ENCODE measurements around the gene DDX18. TPM values are rescaled to one million over a fixed set of nuclear protein-coding genes. Genes with fewer than 3 reads are reported as not detected.

DDX18 gene
- total RNA-seq, 1 experiment from 2014 or later, result 121 TPM

DNA sequence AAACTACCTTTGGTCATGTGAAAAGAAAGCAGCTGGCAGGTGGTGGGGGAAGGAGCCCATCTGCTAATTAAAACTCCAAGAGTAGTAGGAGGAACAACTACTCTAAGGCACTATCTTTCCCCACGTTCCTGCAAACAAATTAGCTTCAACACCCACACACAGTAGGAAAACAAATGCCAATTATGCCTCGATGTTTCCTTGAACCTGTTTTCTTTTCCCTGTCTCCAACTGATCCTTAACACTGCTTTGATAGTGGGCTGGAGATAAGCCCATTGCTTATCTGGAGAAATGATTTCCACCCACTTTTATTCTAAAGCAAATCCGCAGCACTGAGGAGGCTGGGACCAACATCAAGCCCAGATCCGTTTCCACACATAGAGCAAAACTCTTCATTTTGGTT is 36.0 kb downstream of the DDX18 start:
- Histone ChIP-seq H3K4me1 (ENCODE audit: insufficient read depth, low read length, poor library complexity, severe bottlenecking) (no peaks in the 10 kb centered on the region), H3K9me3 (ENCODE audit: low read depth, low read length, poor library complexity, severe bottlenecking) (no peaks in the 10 kb centered on the region), H3K27ac (ENCODE audit: low read depth, low read length, poor library complexity, severe bottlenecking) (no peak overlapping the region), H3K27me3 (replicated peaks; ENCODE audit: insufficient read depth, low read depth, low read length, poor library complexity) (peaks cover 37% of the 10 kb centered on the region), H3K36me3 (ENCODE audit: insufficient read depth, low read length, poor library complexity, severe bottlenecking) (no peaks in the 10 kb centered on the region), H3K4me3 (ENCODE audit: low read depth, low read length, poor library complexity, severe bottlenecking) (no peak overlapping the region)
- no TSS peak for BruUV-seq (replicated peaks)
- DNase-seq (ENCODE audit: low spot score), result no peak
- POLR2A ChIA-PET (ENCODE audit: low non-redundant PET), result no interaction called here
- CTCF ChIA-PET, result no interaction called here
- TF ChIP-seq, protein P1, sequence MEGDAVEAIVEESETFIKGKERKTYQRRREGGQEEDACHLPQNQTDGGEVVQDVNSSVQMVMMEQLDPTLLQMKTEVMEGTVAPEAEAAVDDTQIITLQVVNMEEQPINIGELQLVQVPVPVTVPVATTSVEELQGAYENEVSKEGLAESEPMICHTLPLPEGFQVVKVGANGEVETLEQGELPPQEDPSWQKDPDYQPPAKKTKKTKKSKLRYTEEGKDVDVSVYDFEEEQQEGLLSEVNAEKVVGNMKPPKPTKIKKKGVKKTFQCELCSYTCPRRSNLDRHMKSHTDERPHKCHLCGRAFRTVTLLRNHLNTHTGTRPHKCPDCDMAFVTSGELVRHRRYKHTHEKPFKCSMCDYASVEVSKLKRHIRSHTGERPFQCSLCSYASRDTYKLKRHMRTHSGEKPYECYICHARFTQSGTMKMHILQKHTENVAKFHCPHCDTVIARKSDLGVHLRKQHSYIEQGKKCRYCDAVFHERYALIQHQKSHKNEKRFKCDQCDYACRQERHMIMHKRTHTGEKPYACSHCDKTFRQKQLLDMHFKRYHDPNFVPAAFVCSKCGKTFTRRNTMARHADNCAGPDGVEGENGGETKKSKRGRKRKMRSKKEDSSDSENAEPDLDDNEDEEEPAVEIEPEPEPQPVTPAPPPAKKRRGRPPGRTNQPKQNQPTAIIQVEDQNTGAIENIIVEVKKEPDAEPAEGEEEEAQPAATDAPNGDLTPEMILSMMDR (conservative IDR thresholded peaks at IDR 0.05; ENCODE audit: low read depth, low read length), result no peak
- no peak for TF ChIP-seq EZH2 (IDR thresholded peaks at IDR 0.05; ENCODE audit: borderline replicate concordance, low read depth, low read length, poor library complexity, severe bottlenecking)
- intact Hi-C loops (cut with micrococcal nuclease; ENCODE audit: unreplicated experiment), result no loop called here

DNA sequence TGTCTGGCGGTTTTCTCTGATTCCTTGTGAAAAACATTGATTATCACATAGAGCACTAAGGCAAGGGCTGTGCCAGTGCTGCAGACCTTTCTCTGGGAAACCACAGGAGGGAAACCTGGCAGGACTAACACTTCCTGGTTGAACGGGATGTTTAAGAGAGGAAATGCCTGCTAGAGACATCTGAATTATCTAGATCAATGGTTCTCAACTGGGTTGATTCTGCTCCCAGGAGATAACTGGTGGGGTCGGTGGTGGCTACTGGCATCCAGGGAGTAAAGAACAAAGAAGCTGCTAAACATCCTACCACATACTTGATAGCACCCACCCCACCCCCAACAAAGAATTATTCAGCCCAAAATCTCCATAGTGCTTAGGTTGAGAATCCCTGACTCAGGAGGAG is 37.5 kb downstream of the DDX18 start:
- H3K9me3 ChIP-seq (ENCODE audit: low read depth, low read length, poor library complexity, severe bottlenecking), result no peaks in the 10 kb centered on the region
- peaks cover 37% of the 10 kb centered on the region for H3K27me3 ChIP-seq (replicated peaks; ENCODE audit: insufficient read depth, low read depth, low read length, poor library complexity)
- no peak for DNase-seq (ENCODE audit: low spot score)
- no peak for TF ChIP-seq EZH2 (IDR thresholded peaks at IDR 0.05; ENCODE audit: borderline replicate concordance, low read depth, low read length, poor library complexity, severe bottlenecking)
- TF ChIP-seq, protein P1 (conservative IDR thresholded peaks at IDR 0.05; ENCODE audit: low read depth, low read length), result no peak
- ChIA-PET CTCF (no interaction called here), POLR2A (ENCODE audit: low non-redundant PET) (no interaction called here)
- no peak overlapping the region for H3K4me3 ChIP-seq (ENCODE audit: low read depth, low read length, poor library complexity, severe bottlenecking)
- intact Hi-C loops (cut with micrococcal nuclease; ENCODE audit: unreplicated experiment), result no loop called here
- no peak overlapping the region for H3K27ac ChIP-seq (ENCODE audit: low read depth, low read length, poor library complexity, severe bottlenecking)
- H3K4me1 ChIP-seq (ENCODE audit: insufficient read depth, low read length, poor library complexity, severe bottlenecking), result no peaks in the 10 kb centered on the region
- no peaks in the 10 kb centered on the region for H3K36me3 ChIP-seq (ENCODE audit: insufficient read depth, low read length, poor library complexity, severe bottlenecking)
- BruUV-seq (replicated peaks), result no TSS peak

DNA sequence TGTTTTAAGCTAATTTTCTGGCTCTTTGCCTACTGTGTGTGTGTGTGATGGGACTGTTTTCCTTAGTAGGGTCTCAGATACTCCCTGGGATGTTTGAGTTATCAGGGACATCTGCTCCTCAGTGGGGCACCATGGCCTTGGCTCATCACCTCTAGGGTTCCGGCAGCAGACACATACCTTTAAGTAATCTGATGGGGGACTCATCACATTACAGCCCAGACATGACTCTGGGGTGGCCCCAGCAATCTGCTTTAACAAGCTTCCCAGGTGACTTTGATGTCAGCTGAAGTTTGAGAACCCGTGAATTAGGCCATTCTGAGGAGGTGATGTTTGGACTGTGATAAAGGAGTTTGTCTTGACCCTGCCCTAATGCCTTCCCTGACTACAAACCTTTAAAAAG is 38.8 kb downstream of the DDX18 start:
- intact Hi-C loops (cut with micrococcal nuclease; ENCODE audit: unreplicated experiment), result no loop called here
- Histone ChIP-seq H3K4me1 (ENCODE audit: insufficient read depth, low read length, poor library complexity, severe bottlenecking) (no peaks in the 10 kb centered on the region), H3K36me3 (ENCODE audit: insufficient read depth, low read length, poor library complexity, severe bottlenecking) (no peaks in the 10 kb centered on the region), H3K27me3 (replicated peaks; ENCODE audit: insufficient read depth, low read depth, low read length, poor library complexity) (peaks cover 37% of the 10 kb centered on the region), H3K9me3 (ENCODE audit: low read depth, low read length, poor library complexity, severe bottlenecking) (no peaks in the 10 kb centered on the region), H3K27ac (ENCODE audit: low read depth, low read length, poor library complexity, severe bottlenecking) (no peak overlapping the region), H3K4me3 (ENCODE audit: low read depth, low read length, poor library complexity, severe bottlenecking) (no peak overlapping the region)
- TF ChIP-seq EZH2 (IDR thresholded peaks at IDR 0.05; ENCODE audit: borderline replicate concordance, low read depth, low read length, poor library complexity, severe bottlenecking), result no peak
- TF ChIP-seq, protein P1 (conservative IDR thresholded peaks at IDR 0.05; ENCODE audit: low read depth, low read length), result no peak
- ChIA-PET POLR2A (ENCODE audit: low non-redundant PET) (no interaction called here), CTCF (no interaction called here)
- DNase-seq (ENCODE audit: low spot score), result no peak
- BruUV-seq (replicated peaks), result no TSS peak

Measured in A673 (cell line).